Cardiac fibroblast (primary cell): ENCODE data around the gene PIK3CD.

Source experiments
- DNase-seq, 2 donors: peaks; one replicate each; pipeline versions ENCODE4 v3.0.0 to v3.0.0-alpha.2; 2010; ENCODE audit warnings: low read depth in 2 of 2
- H3K4me3 ChIP-seq, 2 donors: replicated peaks in 1 of 2; 1 replicate in 1 of 2; 2 replicates in 1 of 2; pipeline ENCODE4 v1.5.1; 2011; ENCODE audit warnings: low read depth in 2 of 2, low read length in 2 of 2, mild to moderate bottlenecking in 2 of 2, moderate library complexity in 1 of 2
- CTCF ChIP-seq: IDR thresholded peaks from one replicate; pipeline ENCODE4 v1.5.1; 2011; ENCODE audit warnings: low read depth, mild to moderate bottlenecking, low read length, inconsistent platforms

The PIK3CD gene

DNA sequence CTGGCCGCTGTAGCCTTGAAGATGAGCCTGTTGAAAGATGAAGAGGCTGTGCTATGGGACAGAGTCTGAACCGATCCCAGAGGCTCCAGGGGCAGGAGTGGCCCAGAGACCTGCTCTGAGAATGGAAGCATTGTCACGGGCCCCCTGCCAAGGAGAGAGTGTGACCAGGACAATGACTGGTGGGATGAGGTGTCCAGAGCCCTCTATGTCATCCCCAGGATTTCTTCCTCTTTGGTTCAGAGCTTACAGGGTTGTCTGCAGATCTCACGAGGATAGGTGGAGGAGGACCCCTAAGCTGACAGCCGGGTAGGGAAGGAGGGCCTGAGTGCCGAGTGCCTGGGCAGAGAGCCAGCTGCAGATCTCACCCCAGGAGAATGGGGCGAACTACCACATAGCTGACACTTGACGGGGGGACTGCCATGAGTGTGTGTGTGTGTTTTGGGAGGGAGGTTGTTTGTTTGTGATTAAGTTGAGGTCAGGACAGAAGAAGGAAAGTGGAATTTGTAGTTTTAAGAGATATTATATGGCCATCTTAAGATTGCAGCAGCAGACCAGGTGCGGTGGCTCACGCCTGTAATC lies 25.4 kb downstream of the PIK3CD start:
- TF ChIP-seq CTCF: no peak
- no peak for DNase-seq
- H3K4me3 ChIP-seq: no peak overlapping the region

DNA sequence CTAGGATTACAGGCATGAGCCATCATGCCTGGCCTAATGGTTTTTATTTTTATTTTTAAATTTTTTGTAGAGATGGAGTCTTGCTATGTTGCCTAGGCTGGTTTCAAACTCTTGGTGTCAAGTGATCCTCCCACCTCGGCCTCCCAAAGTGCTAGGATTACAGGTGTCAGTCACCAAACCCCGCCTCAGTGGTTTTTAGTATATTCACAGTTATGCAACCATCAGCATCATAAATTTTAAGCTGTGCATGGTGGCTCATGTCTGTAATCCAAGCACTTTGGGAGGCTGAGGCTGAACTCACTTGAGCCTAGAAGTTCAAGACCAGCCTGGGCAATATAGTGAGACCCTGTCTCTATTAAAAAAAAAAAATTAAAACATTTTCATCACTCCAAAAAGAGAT lies 28.6 kb downstream of the PIK3CD start:
- no peak for TF ChIP-seq CTCF
- DNase-seq: no peak
- H3K4me3 ChIP-seq: no peak overlapping the region

GRCh38 chr1:9680828-9681227 lies 29.3 kb downstream of the PIK3CD start:
- no peak for TF ChIP-seq CTCF

DNA sequence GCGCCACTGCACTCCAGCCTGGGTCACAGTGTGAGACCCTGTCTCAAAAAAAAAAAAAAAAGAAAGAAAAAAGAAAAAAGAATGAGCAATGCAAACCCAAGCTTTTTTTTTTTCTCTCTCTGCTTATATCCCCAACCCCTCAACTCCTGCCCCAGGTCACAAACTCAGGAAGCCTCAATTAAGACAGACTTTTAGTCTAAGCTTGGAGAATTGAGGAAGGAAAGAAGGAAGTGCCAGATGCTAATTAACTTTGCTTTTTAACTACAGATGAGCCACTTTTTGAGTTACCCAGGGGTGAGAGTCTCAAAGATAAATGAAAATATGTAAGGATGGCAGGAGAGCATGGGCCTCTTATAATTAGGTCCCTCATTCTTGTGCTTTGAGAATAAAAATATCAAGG lies 33.3 kb downstream of the PIK3CD start:
- no peak overlapping the region for H3K4me3 ChIP-seq

More at GRCh38 chr1:9680828-9681227, 29.3 kb downstream of the PIK3CD start:
- no peak for DNase-seq
- no peak overlapping the region for H3K4me3 ChIP-seq

DNA sequence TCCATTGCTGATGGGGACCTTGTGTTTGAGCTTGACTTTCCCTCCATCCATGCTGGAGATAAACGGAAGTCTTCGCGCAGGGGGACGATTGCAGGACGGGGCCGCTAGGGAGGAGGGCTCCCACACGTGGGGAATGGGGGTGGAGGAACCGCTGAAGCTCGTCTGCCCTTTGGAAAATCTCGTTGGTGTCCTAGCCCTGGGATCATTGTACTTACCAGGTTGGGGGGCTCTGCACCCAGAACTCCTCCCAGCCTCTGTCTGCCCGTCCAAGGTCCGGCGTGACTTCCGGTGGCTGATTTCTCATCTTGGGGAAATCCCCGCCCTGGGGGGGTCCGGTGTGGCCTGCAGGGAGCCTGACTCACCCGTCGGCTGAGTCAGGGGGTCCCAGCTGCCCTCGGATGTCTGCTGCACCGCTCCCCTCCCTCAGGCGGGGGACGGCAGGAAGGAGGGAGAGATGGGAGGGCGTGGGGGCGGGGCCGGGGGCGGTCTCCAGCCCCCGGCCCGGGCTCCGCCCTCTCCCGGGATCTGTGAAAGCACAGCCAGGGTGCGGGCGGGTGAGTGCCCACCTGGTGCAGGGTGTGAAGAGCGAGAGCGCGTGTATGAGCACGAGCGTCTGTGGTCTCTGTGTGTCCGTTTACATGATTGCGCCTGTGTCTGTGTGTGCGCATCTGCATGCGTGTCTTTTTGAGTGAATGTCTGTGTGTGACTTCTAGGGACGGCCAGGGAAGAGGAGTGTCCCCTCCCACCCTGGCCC lies 35.8 kb downstream of the PIK3CD start:
- H3K4me3 ChIP-seq: peak overlapping the region; percentile 40 to 56
- DNase-seq: peak; percentile 41 to 84
- peak; percentile 8 for TF ChIP-seq CTCF

More for the DNA sequence above, 33.3 kb downstream of the PIK3CD start:
- no peak for DNase-seq
- no peak for TF ChIP-seq CTCF

DNA sequence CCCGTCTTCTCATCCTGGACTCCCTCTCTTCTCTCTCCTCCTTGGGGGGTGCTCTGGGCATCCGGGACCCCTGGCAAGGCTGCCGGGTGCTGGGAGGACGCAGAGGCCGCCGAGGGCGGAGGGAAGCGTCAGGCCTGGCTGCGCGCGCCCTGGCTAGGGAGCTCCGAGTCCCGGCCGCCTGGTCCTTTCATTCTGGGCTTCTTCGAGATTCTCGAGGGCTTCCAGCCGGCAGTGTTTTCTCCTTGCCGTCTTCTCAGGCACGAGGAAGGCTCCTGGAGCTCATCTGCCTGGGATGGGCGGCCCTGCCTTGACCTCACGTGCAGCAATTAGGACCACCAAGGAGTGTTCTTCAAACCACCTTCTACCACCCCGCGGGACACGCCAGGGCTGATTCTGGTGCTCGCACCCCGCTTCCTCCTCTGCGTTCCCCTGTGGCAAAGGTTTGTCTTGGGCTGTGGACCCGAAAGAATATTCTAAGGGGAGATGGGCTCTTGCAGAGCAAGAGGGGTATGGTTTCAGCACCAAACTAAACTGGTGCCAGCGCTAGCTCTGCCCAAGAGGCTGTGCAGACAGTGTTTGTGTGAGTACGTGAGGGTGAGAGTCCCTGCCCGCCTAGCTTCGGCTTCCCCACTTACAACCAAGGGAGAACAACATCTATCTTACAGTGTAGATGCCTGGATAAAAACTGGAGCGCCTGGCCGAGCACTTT lies 36.5 kb downstream of the PIK3CD start:
- H3K4me3 ChIP-seq: peak overlapping the region; percentile 40 to 56
- TF ChIP-seq CTCF: no peak
- DNase-seq: peak; percentile 22 to 42
